HepG2 (cell line): Measurements from ENCODE around the gene C1orf116. TPM values are rescaled to one million over a fixed set of nuclear protein-coding genes. Genes with fewer than 3 reads are reported as not detected.

ENCODE experiments used
- ATAC-seq: fragments of 200-7000 bp; cut with Tn5 transposase; 3 replicates; pipeline ENCODE4 v1.9.1; 2020; ENCODE audit warnings: mild to moderate bottlenecking, moderate library complexity
- BruUV-seq: library from RNA; stranded (reverse); fragments of 400-500 nt; replicated peaks from 2 replicates; lab custom pipeline; 2021; lab: Mats Ljungman, UMichigan
- CTCF ChIA-PET: fragments of 300-600 bp; formaldehyde crosslinking; extraction: SDS; loops from one replicate; lab custom pipeline; 2021; ENCODE audit warnings: low total read pairs, inconsistent platforms, low intra/inter-chr PET ratio; lab: Yijun Ruan, JAX
- POLR2A ChIA-PET: fragments of 350-600 bp; sonication (Branson Sonifier 250); formaldehyde crosslinking; loops from one replicate; lab custom pipeline; 2020; ENCODE audit warnings: antibody characterized with exemption, inconsistent platforms; lab: Yijun Ruan, JAX
- DNase-seq: peaks from one replicate; pipeline ENCODE4 v3.0.0-alpha.2; 2015; ENCODE audit warnings: low spot score
- FAIRE-seq: peaks from 3 replicates; lab custom pipeline; 2011; peaks lifted over from hg19 to GRCh38; lab: Jason Lieb, UNC
- H2AFZ ChIP-seq: one replicate; pipeline ENCODE4 v1.6.1; 2011; ENCODE audit warnings: low read length, inconsistent platforms
- H3K27ac ChIP-seq: fragments of 300-600 bp; 3 replicates; pipeline ENCODE4 v1.8.0; 2011; ENCODE audit warnings: mixed run types, mild to moderate bottlenecking, mixed read lengths, low read length, inconsistent platforms; ENCODE audit not compliant: insufficient read depth; ENCODE audit errors: extremely low read length
- H3K27me3 ChIP-seq, 2 experiments: fragments of 200-600 bp in 1 of 2; 2 replicates in 1 of 2; 3 replicates in 1 of 2; pipeline versions ENCODE4 v1.6.0 to v1.8.0; 2011; ENCODE audit warnings: low read length in 2 of 2, mild to moderate bottlenecking in 2 of 2, moderate library complexity in 2 of 2, inconsistent platforms in 1 of 2; ENCODE audit not compliant: insufficient read depth in 2 of 2, control insufficient read depth in 1 of 2
- H3K36me3 ChIP-seq, 2 experiments: fragments of 200-600 bp in 1 of 2; replicated peaks in 1 of 2; 2 replicates in 1 of 2; 3 replicates in 1 of 2; pipeline versions ENCODE4 v1.5.1 to v1.8.0; 2011; ENCODE audit warnings: low read length in 2 of 2, inconsistent platforms in 1 of 2; ENCODE audit not compliant: insufficient read depth in 2 of 2, control insufficient read depth in 1 of 2
- H3K4me1 ChIP-seq: 2 replicates; pipeline ENCODE4 v1.5.1; 2012; ENCODE audit warnings: low read length, inconsistent platforms; ENCODE audit not compliant: insufficient read depth
- H3K4me2 ChIP-seq: 2 replicates; pipeline ENCODE4 v1.6.0; 2011; ENCODE audit warnings: low read depth, low read length, inconsistent platforms
- H3K4me3 ChIP-seq, 3 experiments: fragments of 200-600 bp in 1 of 3; sonication (generic), shearing (Covaris generic) in 1 of 3; replicated peaks in 1 of 3; 2 replicates each; pipeline ENCODE4 v1.5.1; 2011 to 2016; ENCODE audit warnings: low read length in 3 of 3, inconsistent platforms in 2 of 3, low read depth in 2 of 3, mild to moderate bottlenecking in 2 of 3, control low read depth in 1 of 3, mixed read lengths in 1 of 3; ENCODE audit not compliant: insufficient read depth in 1 of 3
- H3K79me2 ChIP-seq: one replicate; pipeline ENCODE4 v1.6.1; 2011; ENCODE audit warnings: low read length, inconsistent platforms; ENCODE audit not compliant: insufficient read depth
- H3K9ac ChIP-seq: 2 replicates; pipeline ENCODE4 v1.6.0; 2011; ENCODE audit warnings: mild to moderate bottlenecking, low read depth, low read length, inconsistent platforms; ENCODE audit not compliant: insufficient read depth
- H3K9me3 ChIP-seq: 2 replicates; pipeline ENCODE4 v1.5.1; 2012; ENCODE audit warnings: mild to moderate bottlenecking, low read length
- H4K20me1 ChIP-seq: 2 replicates; pipeline ENCODE4 v1.6.0; 2011; ENCODE audit warnings: inconsistent platforms, mild to moderate bottlenecking, low read length, moderate library complexity; ENCODE audit not compliant: insufficient read depth
- ZNF746 ChIP-seq: sonication (generic); formaldehyde crosslinking; IDR thresholded peaks from 2 replicates; pipeline ENCODE4 v1.8.0; 2022; ENCODE audit warnings: mild to moderate bottlenecking, missing genetic modification reagents
- WGBS: methylation state at CpG from one replicate; pipeline ENCODE4 v1.1.6; 2017; ENCODE audit warnings: low lambda C conversion rate; 5-methylcytosine and 5-hydroxymethylcytosine counted together
- in situ Hi-C: cut with HindIII; loops from 2 replicates; pipeline ENCODE4 v1.10.0; 2017; ENCODE audit warnings: low pct_unique_long_range_greater_than_20kb; ENCODE audit not compliant: extremely low pct_ligation_motif_present
- intact Hi-C: fragments of 100-400 bp; cut with micrococcal nuclease; formaldehyde crosslinking; loops from one replicate; pipeline ENCODE4 v1.10.0; 2022; ENCODE audit not compliant: unreplicated experiment
- polyA plus RNA-seq, 8 experiments: library from polyadenylated mRNA; depleted of rRNA in 3 of 8; stranded (reverse) in 7 of 8; unstranded in 1 of 8; fragments of >200 nt; fragmentation: Illumina TruSeq in 4 of 8; extraction: Trizol in 4 of 8; gene quantifications; 2 replicates each; pipeline versions ENCODE4 v1.2.1 to v1.2.3, GENCODE V29; 2011 to 2016; ENCODE audit warnings: low read depth in 4 of 8, missing spikeins in 1 of 8, mixed read lengths in 1 of 8; ENCODE audit not compliant: insufficient read depth in 1 of 8
- total RNA-seq, 5 experiments: library from RNA; depleted of rRNA; stranded (reverse); fragments of >200 nt; fragmentation: Illumina TruSeq; extraction: Trizol; gene quantifications; 2 replicates each; pipeline ENCODE4 v1.2.3, GENCODE V29; 2016; ENCODE audit warnings: low read depth in 1 of 5
- TF ChIP-seq, protein P1 (sequence below), 2 experiments: sonication (generic) in 1 of 2; formaldehyde crosslinking in 1 of 2; IDR thresholded peaks; 2 replicates each; pipeline versions ENCODE4 v1.6.1 to v1.9.0; 2014 to 2022; ENCODE audit warnings: antibody characterized with exemption in 1 of 2, borderline replicate concordance in 1 of 2, inconsistent platforms in 1 of 2, low read depth in 1 of 2, missing genetic modification reagents in 1 of 2
- TF ChIP-seq, protein P2 (sequence below): sonication (generic); formaldehyde crosslinking; IDR thresholded peaks from 2 replicates; pipeline ENCODE4 v1.4.0; 2020; ENCODE audit warnings: missing genetic modification reagents, mild to moderate bottlenecking, borderline replicate concordance

The C1orf116 gene
- total and polyA plus RNA-seq, 2 of the 13 experiments (the other 11 are each of a cell fraction or from before 2014, with no cell fraction given) = 0.51 to 0.95 TPM

DNA sequence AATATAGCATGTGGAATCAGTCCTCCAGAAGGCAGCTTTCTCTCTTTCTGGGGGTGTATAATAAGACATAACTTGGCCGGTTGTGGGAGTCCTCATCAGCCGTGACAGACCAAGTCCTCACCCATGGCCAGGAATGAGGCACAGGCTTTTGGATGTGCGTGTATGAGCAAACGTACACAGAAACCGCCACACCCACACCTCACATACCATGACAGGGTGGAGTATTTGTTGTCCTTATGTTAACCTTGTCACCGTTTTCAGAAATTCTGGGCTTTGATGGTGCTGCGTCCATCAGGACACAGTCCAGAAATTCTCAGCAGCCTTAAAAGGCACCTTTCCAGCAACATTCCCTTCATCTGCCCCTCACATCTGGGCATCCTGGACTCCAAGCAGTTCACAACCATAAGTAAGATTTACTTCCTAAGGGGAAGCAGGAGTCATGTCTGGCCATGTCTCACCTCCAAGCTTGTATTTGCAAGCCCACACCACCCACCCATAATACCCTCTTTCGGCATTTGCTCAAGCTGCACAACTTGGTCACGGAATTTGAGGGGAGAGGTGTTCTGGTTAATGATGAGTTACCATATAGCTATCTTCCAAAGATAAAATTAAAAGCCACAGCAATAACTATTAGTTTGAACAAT is 12.4 kb downstream of the C1orf116 start (continued):
- TF ChIP-seq, protein P1, sequence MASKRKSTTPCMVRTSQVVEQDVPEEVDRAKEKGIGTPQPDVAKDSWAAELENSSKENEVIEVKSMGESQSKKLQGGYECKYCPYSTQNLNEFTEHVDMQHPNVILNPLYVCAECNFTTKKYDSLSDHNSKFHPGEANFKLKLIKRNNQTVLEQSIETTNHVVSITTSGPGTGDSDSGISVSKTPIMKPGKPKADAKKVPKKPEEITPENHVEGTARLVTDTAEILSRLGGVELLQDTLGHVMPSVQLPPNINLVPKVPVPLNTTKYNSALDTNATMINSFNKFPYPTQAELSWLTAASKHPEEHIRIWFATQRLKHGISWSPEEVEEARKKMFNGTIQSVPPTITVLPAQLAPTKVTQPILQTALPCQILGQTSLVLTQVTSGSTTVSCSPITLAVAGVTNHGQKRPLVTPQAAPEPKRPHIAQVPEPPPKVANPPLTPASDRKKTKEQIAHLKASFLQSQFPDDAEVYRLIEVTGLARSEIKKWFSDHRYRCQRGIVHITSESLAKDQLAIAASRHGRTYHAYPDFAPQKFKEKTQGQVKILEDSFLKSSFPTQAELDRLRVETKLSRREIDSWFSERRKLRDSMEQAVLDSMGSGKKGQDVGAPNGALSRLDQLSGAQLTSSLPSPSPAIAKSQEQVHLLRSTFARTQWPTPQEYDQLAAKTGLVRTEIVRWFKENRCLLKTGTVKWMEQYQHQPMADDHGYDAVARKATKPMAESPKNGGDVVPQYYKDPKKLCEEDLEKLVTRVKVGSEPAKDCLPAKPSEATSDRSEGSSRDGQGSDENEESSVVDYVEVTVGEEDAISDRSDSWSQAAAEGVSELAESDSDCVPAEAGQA (IDR thresholded peaks at IDR 0.05; ENCODE audit: low read depth) = no peak
- TF ChIP-seq, protein P1 (CRISPR knock-in tag; IDR thresholded peaks at IDR 0.05; ENCODE audit: borderline replicate concordance) = no peak
- no peak for TF ChIP-seq ZNF746 (CRISPR knock-in tag)

DNA sequence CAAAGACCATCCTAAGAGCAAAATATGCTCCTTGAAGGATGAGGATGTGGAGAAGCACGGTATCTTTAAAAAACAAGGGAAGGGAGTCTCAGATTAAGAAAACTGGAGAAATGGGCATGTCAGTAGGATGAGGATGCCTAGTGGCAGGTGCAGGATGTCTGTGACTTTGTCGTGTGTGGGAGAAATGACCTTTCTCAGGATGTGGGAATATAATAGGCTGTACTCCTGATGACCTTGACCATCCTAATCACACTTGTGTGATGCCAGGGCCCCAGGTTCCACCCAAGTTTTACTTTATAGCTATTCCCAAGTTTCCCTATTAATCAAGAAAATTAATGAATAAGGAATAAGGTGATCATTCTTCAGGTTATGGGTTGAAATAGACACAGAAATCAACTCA is 12.9 kb downstream of the C1orf116 start:
- Histone ChIP-seq H3K4me1 (peaks cover 61% of the 10 kb centered on the region), H3K36me3 (no peaks in the 10 kb centered on the region), H4K20me1 (no peaks in the 10 kb centered on the region), H3K27me3 (no peaks in the 10 kb centered on the region), H3K27ac (no peak overlapping the region), H3K79me2 (no peaks in the 10 kb centered on the region), H3K4me3 (no peak overlapping the region), H3K9me3 (no peaks in the 10 kb centered on the region), H3K4me2 (no peak overlapping the region), H2AFZ (no peak overlapping the region), H3K9ac (no peak overlapping the region)
- POLR2A ChIA-PET = interaction anchor here (0.8 to 1.5 kb wide), 2 partner anchors 10 to 15 kb away, joined by 3 read pairs; no protein-coding TSS in a partner anchor
- intact Hi-C loops = no loop called here
- no peak for DNase-seq
- 23% methylated on average over 2 of the region's 2 CpGs for WGBS
- ATAC-seq = no peak
- CTCF ChIA-PET = no interaction called here
- in situ Hi-C loops = no loop called here
- no peak for FAIRE-seq
- TF ChIP-seq, protein P2, sequence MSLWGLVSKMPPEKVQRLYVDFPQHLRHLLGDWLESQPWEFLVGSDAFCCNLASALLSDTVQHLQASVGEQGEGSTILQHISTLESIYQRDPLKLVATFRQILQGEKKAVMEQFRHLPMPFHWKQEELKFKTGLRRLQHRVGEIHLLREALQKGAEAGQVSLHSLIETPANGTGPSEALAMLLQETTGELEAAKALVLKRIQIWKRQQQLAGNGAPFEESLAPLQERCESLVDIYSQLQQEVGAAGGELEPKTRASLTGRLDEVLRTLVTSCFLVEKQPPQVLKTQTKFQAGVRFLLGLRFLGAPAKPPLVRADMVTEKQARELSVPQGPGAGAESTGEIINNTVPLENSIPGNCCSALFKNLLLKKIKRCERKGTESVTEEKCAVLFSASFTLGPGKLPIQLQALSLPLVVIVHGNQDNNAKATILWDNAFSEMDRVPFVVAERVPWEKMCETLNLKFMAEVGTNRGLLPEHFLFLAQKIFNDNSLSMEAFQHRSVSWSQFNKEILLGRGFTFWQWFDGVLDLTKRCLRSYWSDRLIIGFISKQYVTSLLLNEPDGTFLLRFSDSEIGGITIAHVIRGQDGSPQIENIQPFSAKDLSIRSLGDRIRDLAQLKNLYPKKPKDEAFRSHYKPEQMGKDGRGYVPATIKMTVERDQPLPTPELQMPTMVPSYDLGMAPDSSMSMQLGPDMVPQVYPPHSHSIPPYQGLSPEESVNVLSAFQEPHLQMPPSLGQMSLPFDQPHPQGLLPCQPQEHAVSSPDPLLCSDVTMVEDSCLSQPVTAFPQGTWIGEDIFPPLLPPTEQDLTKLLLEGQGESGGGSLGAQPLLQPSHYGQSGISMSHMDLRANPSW (CRISPR knock-in tag) = no peak
- TSS peak; percentile 43 for BruUV-seq
